Suprapubic skin (tissue), 4 donors: ENCODE results near the gene CADPS.

Experiments
- EP300 ChIP-seq: sonication (generic); formaldehyde crosslinking; IDR thresholded peaks from one replicate; pipeline ENCODE4 v1.6.1; 2017; ENCODE audit warnings: antibody characterized with exemption
- POLR2AphosphoS5 ChIP-seq, 3 donors: sonication (generic); formaldehyde crosslinking; IDR thresholded peaks; one replicate each; pipeline ENCODE4 v1.6.1; 2017; ENCODE audit warnings: antibody characterized with exemption in 3 of 3
- TF ChIP-seq, protein P1 (sequence below), 2 donors: fragments of 200-600 bp in 1 of 2; fragments of 450-650 bp in 1 of 2; sonication (generic) in 1 of 2; IDR thresholded peaks; one replicate each; pipeline ENCODE4 v1.5.1; 2016 to 2019; ENCODE audit warnings: antibody characterized with exemption in 2 of 2, mild to moderate bottlenecking in 1 of 2, moderate library complexity in 1 of 2

DNA sequence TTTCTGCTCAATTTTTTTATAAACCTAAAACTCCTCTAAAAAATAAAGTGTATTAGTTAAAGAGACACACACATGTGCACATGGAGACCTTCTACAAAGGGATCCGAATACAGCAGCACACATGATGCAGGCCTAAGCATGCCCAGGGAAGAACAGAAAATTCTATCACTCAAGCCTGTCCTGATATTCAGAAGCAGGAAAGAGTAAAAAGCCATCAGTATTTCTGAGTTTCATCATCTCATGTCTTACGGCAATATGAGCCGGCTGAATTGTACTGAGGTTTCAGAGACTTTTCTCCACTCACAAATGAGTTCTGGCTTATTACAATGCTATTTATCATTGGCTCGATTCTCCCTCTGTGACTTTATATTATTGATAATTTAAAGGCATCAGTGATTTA lies 97.5 kb downstream of the CADPS start:
- TF ChIP-seq POLR2AphosphoS5 (IDR thresholded peaks at IDR 0.05) (no peak), EP300 (no peak)
- TF ChIP-seq, protein P1, sequence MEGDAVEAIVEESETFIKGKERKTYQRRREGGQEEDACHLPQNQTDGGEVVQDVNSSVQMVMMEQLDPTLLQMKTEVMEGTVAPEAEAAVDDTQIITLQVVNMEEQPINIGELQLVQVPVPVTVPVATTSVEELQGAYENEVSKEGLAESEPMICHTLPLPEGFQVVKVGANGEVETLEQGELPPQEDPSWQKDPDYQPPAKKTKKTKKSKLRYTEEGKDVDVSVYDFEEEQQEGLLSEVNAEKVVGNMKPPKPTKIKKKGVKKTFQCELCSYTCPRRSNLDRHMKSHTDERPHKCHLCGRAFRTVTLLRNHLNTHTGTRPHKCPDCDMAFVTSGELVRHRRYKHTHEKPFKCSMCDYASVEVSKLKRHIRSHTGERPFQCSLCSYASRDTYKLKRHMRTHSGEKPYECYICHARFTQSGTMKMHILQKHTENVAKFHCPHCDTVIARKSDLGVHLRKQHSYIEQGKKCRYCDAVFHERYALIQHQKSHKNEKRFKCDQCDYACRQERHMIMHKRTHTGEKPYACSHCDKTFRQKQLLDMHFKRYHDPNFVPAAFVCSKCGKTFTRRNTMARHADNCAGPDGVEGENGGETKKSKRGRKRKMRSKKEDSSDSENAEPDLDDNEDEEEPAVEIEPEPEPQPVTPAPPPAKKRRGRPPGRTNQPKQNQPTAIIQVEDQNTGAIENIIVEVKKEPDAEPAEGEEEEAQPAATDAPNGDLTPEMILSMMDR (IDR thresholded peaks at IDR 0.05) = no peak
